HL-60 (cell line): Measurements from ENCODE around the gene C21orf58.
A peak's percentile ranks its signal among the peaks of the same experiment; 100 is the strongest.

Experiments
- DNase-seq, 2 experiments: peaks; one replicate each; pipeline ENCODE4 v3.0.0-alpha.2; 2010 to 2020; ENCODE audit warnings: low read depth in 1 of 2, low spot score in 1 of 2
- H3K27ac ChIP-seq: fragments of 250-450 bp; sonication (Bioruptor Pico); replicated peaks from 2 replicates; pipeline ENCODE4 v1.5.1; 2020; ENCODE audit warnings: mild to moderate bottlenecking, moderate library complexity
- H3K27me3 ChIP-seq: fragments of 250-450 bp; sonication (Bioruptor Pico); 2 replicates; pipeline ENCODE4 v1.5.1; 2021; ENCODE audit warnings: mild to moderate bottlenecking, moderate library complexity; ENCODE audit not compliant: insufficient read depth, poor library complexity, severe bottlenecking
- H3K4me3 ChIP-seq: replicated peaks from 2 replicates; pipeline ENCODE4 v1.5.1; 2011; ENCODE audit warnings: mild to moderate bottlenecking, control low read depth, low read length; ENCODE audit not compliant: insufficient read depth
- GABPA ChIP-seq: IDR thresholded peaks from 2 replicates; pipeline ENCODE4 v1.6.1; 2012; ENCODE audit warnings: low read depth
- POLR2AphosphoS5 ChIP-seq: IDR thresholded peaks from 2 replicates; pipeline ENCODE4 v1.6.1; 2012; ENCODE audit warnings: low read depth
- SPI1 ChIP-seq: IDR thresholded peaks from 2 replicates; pipeline ENCODE4 v1.6.1; 2012; ENCODE audit warnings: low read depth, mild to moderate bottlenecking, borderline replicate concordance
- TF ChIP-seq, protein P1 (sequence below): IDR thresholded peaks from one replicate; pipeline ENCODE4 v1.5.1; 2011; ENCODE audit warnings: low read length, control low read depth, inconsistent platforms; ENCODE audit not compliant: insufficient read depth
- TF ChIP-seq, protein P2 (sequence below): IDR thresholded peaks from 2 replicates; pipeline ENCODE4 v1.6.1; 2012; ENCODE audit warnings: low read depth; ENCODE audit not compliant: insufficient replicate concordance

The C21orf58 gene

DNA sequence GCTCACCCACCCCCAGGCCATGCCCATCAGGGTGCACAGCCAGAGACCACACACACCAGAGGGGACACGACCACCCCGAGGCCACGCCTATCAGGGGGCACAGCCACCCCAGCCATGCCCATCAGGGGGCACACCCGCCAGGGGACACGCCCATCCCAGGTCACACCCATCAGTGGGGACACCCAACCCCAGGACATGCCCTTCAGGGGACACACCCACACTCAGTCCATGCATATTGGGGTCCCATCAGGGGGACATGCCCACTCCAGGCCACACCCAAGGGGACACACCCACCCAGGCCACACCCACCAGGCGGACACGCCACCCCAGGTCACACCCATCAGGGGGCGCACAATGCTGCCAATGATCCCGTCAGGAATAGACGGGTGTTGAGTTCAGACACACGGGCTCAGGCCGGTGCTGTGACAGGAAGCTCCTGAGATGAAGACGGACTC, 59.0 kb downstream of the C21orf58 start:
- no peak overlapping the region for H3K27ac ChIP-seq
- no peaks in the 10 kb centered on the region for H3K27me3 ChIP-seq
- DNase-seq: no peak
- H3K4me3 ChIP-seq: no peak overlapping the region
- TF ChIP-seq POLR2AphosphoS5 (no peak), GABPA (no peak), SPI1 (no peak)
- TF ChIP-seq, protein P1, sequence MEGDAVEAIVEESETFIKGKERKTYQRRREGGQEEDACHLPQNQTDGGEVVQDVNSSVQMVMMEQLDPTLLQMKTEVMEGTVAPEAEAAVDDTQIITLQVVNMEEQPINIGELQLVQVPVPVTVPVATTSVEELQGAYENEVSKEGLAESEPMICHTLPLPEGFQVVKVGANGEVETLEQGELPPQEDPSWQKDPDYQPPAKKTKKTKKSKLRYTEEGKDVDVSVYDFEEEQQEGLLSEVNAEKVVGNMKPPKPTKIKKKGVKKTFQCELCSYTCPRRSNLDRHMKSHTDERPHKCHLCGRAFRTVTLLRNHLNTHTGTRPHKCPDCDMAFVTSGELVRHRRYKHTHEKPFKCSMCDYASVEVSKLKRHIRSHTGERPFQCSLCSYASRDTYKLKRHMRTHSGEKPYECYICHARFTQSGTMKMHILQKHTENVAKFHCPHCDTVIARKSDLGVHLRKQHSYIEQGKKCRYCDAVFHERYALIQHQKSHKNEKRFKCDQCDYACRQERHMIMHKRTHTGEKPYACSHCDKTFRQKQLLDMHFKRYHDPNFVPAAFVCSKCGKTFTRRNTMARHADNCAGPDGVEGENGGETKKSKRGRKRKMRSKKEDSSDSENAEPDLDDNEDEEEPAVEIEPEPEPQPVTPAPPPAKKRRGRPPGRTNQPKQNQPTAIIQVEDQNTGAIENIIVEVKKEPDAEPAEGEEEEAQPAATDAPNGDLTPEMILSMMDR: no peak
- TF ChIP-seq, protein P2, sequence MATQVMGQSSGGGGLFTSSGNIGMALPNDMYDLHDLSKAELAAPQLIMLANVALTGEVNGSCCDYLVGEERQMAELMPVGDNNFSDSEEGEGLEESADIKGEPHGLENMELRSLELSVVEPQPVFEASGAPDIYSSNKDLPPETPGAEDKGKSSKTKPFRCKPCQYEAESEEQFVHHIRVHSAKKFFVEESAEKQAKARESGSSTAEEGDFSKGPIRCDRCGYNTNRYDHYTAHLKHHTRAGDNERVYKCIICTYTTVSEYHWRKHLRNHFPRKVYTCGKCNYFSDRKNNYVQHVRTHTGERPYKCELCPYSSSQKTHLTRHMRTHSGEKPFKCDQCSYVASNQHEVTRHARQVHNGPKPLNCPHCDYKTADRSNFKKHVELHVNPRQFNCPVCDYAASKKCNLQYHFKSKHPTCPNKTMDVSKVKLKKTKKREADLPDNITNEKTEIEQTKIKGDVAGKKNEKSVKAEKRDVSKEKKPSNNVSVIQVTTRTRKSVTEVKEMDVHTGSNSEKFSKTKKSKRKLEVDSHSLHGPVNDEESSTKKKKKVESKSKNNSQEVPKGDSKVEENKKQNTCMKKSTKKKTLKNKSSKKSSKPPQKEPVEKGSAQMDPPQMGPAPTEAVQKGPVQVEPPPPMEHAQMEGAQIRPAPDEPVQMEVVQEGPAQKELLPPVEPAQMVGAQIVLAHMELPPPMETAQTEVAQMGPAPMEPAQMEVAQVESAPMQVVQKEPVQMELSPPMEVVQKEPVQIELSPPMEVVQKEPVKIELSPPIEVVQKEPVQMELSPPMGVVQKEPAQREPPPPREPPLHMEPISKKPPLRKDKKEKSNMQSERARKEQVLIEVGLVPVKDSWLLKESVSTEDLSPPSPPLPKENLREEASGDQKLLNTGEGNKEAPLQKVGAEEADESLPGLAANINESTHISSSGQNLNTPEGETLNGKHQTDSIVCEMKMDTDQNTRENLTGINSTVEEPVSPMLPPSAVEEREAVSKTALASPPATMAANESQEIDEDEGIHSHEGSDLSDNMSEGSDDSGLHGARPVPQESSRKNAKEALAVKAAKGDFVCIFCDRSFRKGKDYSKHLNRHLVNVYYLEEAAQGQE: no peak

DNA sequence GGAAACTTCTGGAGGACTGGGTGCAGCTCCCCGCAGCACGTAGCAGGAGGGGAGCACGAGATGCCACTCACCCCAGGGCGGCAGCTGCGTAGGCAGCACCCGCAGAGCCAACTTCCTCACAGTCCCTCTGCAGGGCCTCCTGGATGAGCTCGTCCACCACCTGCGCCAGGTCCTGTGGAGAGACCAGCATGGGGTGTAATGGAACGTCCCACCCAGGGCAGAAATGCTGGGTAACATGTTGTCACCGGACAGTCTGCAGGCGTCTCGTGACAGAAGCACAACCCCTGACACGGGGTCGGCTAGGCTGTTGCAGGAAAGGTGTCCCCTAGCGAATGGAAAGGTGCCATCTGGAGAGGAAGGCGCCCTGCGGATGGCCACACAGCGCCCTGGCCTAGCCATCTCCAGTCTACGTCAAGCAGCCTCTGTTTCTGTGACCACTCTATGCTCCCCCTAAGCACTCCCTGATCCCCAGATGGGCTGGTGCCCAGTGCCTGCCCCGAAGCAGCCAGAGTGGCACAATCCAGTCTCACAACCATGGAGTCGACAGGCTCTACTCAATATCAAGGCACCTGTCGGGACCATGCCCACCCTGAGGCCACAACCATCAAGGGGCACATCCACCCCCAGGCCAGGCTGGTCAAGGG, 59.5 kb downstream of the C21orf58 start:
- DNase-seq: peak in 1 of 2 experiments; percentile 41
- Histone ChIP-seq H3K4me3 (no peak overlapping the region), H3K27me3 (no peaks in the 10 kb centered on the region), H3K27ac (no peak overlapping the region)
- TF ChIP-seq SPI1 (peak; percentile 40; the same call in 1 of the 2 replicates), GABPA (no peak)

DNA sequence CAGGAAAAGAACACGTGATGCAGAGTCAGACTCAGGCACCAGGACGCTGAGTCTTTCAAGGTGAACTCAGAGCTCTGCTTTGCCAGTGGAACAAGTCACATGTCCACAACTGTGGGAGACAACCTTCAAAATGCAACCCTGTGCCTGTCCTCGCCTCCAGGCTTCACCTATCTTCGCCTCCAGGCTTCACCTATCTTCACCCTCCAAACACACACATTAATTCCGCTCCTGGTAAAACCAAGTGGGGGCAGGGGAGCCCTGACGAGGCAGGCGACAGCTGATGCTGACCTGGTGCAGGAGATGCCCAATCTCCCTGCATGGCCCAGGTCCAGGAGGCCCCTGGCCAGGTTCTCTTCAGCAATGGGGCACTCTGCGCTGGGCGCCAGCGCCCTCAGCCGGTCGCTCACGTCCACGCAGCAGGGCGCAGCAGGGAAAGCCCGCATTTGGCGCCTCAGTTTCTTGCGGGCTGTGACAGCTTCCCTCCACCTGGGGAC, 67.1 kb downstream of the C21orf58 start:
- TF ChIP-seq POLR2AphosphoS5: no peak
- TF ChIP-seq, protein P2: no peak
- no peak for TF ChIP-seq SPI1
- TF ChIP-seq, protein P1: no peak
- DNase-seq: no peak
- Histone ChIP-seq H3K27me3 (no peaks in the 10 kb centered on the region), H3K27ac (no peak overlapping the region), H3K4me3 (no peak overlapping the region)

DNA sequence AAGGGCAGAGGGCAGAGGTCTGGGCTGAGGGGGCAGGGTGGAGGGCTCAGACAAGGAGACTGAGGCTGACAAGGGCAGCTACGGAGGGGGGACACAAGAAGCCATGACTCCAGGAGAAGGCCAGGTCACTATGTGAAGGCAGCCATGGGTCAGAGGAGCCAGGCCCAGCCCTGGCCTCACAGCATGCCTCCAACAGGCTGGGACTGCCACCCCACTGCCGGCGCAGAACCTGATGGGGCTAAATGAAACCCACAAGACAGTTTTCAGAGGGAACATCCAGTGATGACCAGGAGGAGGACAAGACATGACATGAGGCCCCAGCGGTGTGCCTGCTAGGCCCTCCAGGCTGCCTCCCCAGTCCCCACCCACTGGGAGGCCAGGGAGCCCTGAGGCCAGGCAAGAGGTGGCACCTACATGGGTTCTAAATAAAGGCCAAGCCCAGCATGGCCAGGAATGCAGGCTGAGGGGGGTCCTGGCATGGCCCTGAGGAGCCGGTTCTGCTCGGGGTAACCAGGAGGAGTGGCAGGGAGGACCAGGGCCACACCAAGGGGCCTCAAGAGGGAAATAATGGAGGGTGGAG, 67.8 kb downstream of the C21orf58 start:
- H3K27ac ChIP-seq: no peak overlapping the region
- H3K4me3 ChIP-seq: no peak overlapping the region
- TF ChIP-seq, protein P2: no peak
- TF ChIP-seq POLR2AphosphoS5 (no peak), GABPA (no peak), SPI1 (no peak)
- TF ChIP-seq, protein P1: no peak
- DNase-seq: no peak
- no peaks in the 10 kb centered on the region for H3K27me3 ChIP-seq
